ENCODE data around the gene ARHGAP15. TPM values are rescaled to one million over a fixed set of nuclear protein-coding genes. Genes with fewer than 3 reads are reported as not detected.

ARHGAP15 gene
- total RNA-seq, 1 experiment from 2014 or later = 0.41 TPM

DNA sequence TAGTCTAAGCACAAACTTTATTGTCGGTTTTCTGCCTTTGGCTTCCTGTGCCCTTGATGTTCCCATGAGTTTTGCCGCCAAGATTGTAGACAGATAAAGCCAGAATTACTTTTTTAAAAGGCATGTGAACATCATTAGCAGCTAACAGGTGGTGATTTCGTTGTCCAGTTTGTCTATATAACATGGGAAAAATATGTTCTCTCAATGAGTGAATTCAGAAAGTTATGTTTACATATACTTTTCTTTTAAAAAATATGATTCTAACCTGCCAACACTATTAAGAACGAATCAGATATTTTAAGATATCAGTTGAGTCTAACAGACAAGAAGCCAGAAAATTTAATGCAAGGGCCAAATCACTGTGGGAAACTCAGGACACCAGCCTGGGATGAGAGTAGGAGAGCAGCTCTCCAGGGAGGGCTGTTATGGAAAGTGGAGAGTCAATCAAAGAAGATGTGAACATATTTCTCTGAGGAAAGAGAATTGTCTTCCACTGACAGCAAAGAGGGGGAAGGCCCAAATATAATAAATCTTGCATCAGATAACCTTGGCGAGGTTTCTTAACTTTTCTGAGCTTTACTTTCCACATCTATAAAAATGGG lies 311.3 kb downstream of the ARHGAP15 start:
- in situ Hi-C loops (cut with HindIII; ENCODE audit: low pct_unique_long_range_greater_than_20kb, low sequenced_read_pairs) = no loop called here
- POLR2A ChIA-PET = no interaction called here
- Histone ChIP-seq H3K27me3 (ENCODE audit: control insufficient read depth, insufficient read depth, low read length) (no peaks in the 10 kb centered on the region), H3K27ac (ENCODE audit: low read length) (no peak overlapping the region), H3K36me3 (ENCODE audit: control insufficient read depth, insufficient read depth, low read length) (no peaks in the 10 kb centered on the region), H3K4me3 (ENCODE audit: low read depth in 2 of 2, low read length in 2 of 2) (no peak overlapping the region), H3K9me3 (ENCODE audit: control insufficient read depth, insufficient read depth, low read depth, low read length) (no peaks in the 10 kb centered on the region), H3K4me1 (ENCODE audit: control insufficient read depth, insufficient read depth, low read length) (no peaks in the 10 kb centered on the region)
- ATAC-seq (no peak), DNase-seq (ENCODE audit: low read depth, low spot score) (no peak)
- BruUV-seq (replicated peaks) = no TSS peak
- CTCF ChIA-PET = no interaction called here
- intact Hi-C loops (cut with micrococcal nuclease; ENCODE audit: unreplicated experiment) = no loop called here
- TF ChIP-seq, protein P1, sequence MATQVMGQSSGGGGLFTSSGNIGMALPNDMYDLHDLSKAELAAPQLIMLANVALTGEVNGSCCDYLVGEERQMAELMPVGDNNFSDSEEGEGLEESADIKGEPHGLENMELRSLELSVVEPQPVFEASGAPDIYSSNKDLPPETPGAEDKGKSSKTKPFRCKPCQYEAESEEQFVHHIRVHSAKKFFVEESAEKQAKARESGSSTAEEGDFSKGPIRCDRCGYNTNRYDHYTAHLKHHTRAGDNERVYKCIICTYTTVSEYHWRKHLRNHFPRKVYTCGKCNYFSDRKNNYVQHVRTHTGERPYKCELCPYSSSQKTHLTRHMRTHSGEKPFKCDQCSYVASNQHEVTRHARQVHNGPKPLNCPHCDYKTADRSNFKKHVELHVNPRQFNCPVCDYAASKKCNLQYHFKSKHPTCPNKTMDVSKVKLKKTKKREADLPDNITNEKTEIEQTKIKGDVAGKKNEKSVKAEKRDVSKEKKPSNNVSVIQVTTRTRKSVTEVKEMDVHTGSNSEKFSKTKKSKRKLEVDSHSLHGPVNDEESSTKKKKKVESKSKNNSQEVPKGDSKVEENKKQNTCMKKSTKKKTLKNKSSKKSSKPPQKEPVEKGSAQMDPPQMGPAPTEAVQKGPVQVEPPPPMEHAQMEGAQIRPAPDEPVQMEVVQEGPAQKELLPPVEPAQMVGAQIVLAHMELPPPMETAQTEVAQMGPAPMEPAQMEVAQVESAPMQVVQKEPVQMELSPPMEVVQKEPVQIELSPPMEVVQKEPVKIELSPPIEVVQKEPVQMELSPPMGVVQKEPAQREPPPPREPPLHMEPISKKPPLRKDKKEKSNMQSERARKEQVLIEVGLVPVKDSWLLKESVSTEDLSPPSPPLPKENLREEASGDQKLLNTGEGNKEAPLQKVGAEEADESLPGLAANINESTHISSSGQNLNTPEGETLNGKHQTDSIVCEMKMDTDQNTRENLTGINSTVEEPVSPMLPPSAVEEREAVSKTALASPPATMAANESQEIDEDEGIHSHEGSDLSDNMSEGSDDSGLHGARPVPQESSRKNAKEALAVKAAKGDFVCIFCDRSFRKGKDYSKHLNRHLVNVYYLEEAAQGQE (IDR thresholded peaks at IDR 0.05; ENCODE audit: insufficient read depth in 1 of 2, low read depth in 2 of 2, low read length in 1 of 2) = no peak
- TF ChIP-seq, protein P2, sequence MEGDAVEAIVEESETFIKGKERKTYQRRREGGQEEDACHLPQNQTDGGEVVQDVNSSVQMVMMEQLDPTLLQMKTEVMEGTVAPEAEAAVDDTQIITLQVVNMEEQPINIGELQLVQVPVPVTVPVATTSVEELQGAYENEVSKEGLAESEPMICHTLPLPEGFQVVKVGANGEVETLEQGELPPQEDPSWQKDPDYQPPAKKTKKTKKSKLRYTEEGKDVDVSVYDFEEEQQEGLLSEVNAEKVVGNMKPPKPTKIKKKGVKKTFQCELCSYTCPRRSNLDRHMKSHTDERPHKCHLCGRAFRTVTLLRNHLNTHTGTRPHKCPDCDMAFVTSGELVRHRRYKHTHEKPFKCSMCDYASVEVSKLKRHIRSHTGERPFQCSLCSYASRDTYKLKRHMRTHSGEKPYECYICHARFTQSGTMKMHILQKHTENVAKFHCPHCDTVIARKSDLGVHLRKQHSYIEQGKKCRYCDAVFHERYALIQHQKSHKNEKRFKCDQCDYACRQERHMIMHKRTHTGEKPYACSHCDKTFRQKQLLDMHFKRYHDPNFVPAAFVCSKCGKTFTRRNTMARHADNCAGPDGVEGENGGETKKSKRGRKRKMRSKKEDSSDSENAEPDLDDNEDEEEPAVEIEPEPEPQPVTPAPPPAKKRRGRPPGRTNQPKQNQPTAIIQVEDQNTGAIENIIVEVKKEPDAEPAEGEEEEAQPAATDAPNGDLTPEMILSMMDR (IDR thresholded peaks at IDR 0.05) = no peak
- TF ChIP-seq SIN3A (IDR thresholded peaks at IDR 0.05; ENCODE audit: borderline replicate concordance, insufficient read depth, low read depth, low read length) = no peak

DNA sequence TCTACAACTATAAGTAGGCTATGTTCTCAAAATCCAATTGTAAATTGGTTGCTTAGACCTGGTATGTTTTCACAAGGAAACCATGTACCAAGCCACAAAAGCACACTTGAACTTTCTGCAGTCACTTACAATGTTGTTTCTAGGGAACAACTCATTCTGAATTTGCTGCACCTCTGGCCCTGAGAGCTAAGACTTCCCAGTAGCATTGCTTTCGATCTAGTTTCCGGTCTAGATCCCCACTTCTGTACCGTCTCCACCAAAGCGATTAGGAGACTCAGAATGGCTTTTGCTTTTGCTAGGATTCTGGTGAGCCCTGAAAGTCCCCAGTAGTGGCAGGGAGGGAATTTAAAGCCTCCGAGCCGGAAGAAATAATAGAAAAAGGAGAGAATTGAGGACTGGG lies 313.0 kb downstream of the ARHGAP15 start:
- CTCF ChIA-PET = no interaction called here

More for the DNA sequence above, 313.0 kb downstream of the ARHGAP15 start:
- in situ Hi-C loops (cut with HindIII; ENCODE audit: low pct_unique_long_range_greater_than_20kb, low sequenced_read_pairs) (no loop called here), intact Hi-C loops (cut with micrococcal nuclease; ENCODE audit: unreplicated experiment) (no loop called here)
- TF ChIP-seq, protein P2 (IDR thresholded peaks at IDR 0.05) = no peak
- no peak for TF ChIP-seq TCF7L2 (IDR thresholded peaks at IDR 0.05; ENCODE audit: low read depth, low read length)
- TF ChIP-seq SIN3A (IDR thresholded peaks at IDR 0.05; ENCODE audit: borderline replicate concordance, insufficient read depth, low read depth, low read length) = no peak
- TF ChIP-seq, protein P1 (IDR thresholded peaks at IDR 0.05; ENCODE audit: insufficient read depth in 1 of 2, low read depth in 2 of 2, low read length in 1 of 2) = no peak
- no peak for TF ChIP-seq POLR2AphosphoS5 (IDR thresholded peaks at IDR 0.05; ENCODE audit: low read depth, low read length)
- no peaks in the 10 kb centered on the region for H3K36me3 ChIP-seq (ENCODE audit: control insufficient read depth, insufficient read depth, low read length)
- H3K27ac ChIP-seq (ENCODE audit: low read length) = no peak overlapping the region
- BruUV-seq (replicated peaks) = no TSS peak
- ATAC-seq (no peak), DNase-seq (ENCODE audit: low read depth, low spot score) (no peak)
- POLR2A ChIA-PET = no interaction called here
- H3K4me3 ChIP-seq (ENCODE audit: low read depth in 2 of 2, low read length in 2 of 2) = no peak overlapping the region
- H3K4me1 ChIP-seq (ENCODE audit: control insufficient read depth, insufficient read depth, low read length) = no peaks in the 10 kb centered on the region
- no peaks in the 10 kb centered on the region for H3K27me3 ChIP-seq (ENCODE audit: control insufficient read depth, insufficient read depth, low read length)
- no peaks in the 10 kb centered on the region for H3K9me3 ChIP-seq (ENCODE audit: control insufficient read depth, insufficient read depth, low read depth, low read length)
